Measurements from ENCODE around the gene SLC35B4.

Gene SLC35B4

DNA sequence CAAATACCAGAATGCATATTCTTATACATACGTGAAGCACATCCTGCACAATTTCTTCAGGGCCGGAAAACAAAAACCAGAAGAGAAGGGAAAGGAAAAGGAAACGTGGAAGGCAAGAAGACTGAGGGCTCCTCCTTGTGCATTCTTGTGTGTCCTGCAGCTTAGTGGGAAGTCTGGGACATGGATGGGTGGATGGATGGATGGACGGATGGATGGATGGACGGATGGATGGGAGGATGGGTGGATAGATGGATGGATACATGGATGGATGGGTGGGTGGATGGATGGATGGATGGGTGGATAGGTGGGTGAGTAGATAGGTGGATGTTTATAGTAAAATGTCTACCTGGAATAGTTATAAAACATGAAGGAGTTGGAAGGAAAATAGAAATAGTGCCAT is 30.8 kb upstream of the SLC35B4 start:
- no peak for TF ChIP-seq GATA2 (IDR thresholded peaks at IDR 0.05; ENCODE audit: low read depth, low read length)
- TF ChIP-seq GATA3 (IDR thresholded peaks at IDR 0.05; ENCODE audit: low read depth, low read length): no peak

DNA sequence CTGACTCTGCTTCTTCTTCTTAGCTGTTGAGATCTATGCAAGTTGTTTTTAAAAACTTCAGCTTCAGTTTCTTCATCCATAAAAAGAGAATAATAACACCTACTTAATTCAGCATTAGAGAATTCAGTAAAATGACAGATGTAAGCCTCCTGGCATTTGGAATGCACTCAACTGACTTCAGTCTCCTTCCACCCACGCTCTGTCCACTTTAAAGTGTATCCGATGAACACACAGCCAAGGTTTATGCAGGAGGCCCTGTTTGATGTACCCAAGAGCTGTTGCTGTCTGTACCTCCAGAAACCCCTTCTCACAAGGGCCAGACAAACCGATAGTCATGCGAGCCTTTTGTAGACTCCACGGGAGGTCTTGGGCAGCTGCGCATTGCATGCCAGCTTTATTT is 27.1 kb upstream of the SLC35B4 start:
- no peak for TF ChIP-seq GATA2 (IDR thresholded peaks at IDR 0.05; ENCODE audit: low read depth, low read length)
- TF ChIP-seq GATA3 (IDR thresholded peaks at IDR 0.05; ENCODE audit: low read depth, low read length): no peak

DNA sequence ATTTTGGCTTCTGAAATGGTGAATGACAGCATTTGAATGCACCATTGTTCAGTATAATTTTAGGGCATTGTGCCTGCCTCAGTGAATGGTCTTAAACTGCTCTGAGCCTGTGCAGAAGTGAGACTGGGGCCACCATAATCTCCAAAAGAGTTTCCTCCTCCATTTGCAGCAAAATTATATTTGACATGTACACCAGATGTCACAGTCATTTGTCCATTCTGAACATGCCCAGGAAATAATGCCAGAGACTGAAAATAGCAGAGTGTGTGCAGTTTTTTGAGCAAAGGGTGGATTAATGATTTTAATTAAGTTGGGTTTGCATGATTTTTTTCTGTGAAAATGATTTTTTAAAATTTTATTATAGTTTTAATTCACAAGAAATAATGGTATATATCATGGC is 26.4 kb upstream of the SLC35B4 start:
- TF ChIP-seq GATA2 (IDR thresholded peaks at IDR 0.05; ENCODE audit: low read depth, low read length) (no peak), GATA3 (IDR thresholded peaks at IDR 0.05; ENCODE audit: low read depth, low read length) (no peak)

DNA sequence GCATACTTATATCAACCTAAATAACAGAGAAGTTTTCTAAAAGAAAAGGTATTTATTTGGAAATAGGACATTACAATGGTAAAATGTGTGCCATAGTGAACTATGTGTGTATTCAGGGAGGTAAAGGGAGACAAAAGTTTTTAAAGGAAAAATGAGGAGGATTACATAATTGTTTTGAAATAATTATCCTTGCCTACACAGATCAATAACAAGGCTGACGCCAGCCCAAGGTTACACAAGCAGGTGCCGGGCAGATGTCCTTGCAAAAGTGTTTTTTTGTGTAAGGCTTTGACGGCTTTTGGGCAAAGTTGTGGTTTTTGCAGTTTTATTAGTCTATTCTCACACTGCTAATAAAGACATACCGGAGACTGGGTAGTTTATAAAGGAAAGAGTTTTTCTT is 22.7 kb upstream of the SLC35B4 start:
- TF ChIP-seq GATA2 (IDR thresholded peaks at IDR 0.05; ENCODE audit: low read depth, low read length) (no peak), GATA3 (IDR thresholded peaks at IDR 0.05; ENCODE audit: low read depth, low read length) (no peak)

DNA sequence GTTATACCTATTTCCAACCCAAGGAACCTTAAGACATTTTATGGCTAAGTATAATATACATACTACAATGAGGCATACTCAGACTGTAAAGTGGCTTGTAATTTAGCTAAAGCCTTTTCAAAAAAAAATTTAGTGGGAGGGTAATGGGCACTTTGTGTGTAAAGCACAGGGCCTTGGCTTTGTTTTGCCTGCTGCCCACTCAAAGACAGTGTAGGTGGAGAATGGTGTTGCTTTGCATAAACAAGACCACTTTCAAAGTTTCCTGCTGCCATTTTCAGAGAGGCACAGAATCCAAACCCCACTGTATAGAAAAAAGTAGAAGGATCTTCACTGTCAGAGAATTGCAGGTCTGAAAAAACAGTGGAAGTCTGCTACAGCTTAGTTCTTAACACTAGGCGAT is 21.2 kb upstream of the SLC35B4 start:
- TF ChIP-seq GATA3 (IDR thresholded peaks at IDR 0.05; ENCODE audit: low read depth, low read length): no peak
- no peak for TF ChIP-seq GATA2 (IDR thresholded peaks at IDR 0.05; ENCODE audit: low read depth, low read length)

DNA sequence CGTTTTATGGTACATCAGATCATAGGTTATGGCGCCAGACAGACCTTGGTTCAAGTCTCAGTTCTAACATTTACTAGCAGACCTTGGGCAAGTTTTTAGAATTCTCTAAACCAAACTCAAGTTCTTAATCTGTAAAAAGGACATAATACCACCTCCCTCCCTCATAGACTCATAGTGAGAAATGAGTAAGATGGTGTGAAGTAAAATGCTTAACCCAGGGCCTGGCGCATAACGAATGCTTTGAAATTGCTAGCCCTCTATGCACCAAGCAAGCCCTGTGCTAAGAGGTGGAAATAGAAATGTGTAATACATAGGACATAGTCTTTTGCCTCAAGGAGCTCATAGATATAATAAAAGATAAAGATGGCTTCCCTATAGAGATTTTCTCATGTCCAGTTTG is 17.7 kb upstream of the SLC35B4 start:
- TF ChIP-seq GATA3 (IDR thresholded peaks at IDR 0.05; ENCODE audit: low read depth, low read length) (no peak), GATA2 (IDR thresholded peaks at IDR 0.05; ENCODE audit: low read depth, low read length) (no peak)

DNA sequence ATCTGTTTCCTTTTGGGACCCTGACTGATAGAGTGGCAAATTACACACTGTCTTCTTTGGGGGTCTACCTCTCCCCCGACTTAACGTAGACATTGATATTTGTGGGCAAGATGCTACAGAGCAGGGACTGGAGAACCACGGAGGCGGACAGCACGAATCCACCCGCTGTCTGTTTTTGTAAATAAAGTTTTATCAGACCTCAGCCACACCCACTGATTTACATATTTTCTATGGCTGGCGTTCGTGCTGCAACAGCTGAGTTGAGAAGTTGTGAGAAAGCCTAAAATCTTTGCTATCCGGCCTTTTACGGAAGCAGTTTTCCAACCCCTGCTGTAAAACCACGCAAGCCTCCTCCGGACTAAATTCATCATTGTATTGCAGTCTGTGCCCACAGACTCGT is 17.2 kb upstream of the SLC35B4 start:
- no peak for TF ChIP-seq GATA3 (IDR thresholded peaks at IDR 0.05; ENCODE audit: low read depth, low read length)
- no peak for TF ChIP-seq GATA2 (IDR thresholded peaks at IDR 0.05; ENCODE audit: low read depth, low read length)

DNA sequence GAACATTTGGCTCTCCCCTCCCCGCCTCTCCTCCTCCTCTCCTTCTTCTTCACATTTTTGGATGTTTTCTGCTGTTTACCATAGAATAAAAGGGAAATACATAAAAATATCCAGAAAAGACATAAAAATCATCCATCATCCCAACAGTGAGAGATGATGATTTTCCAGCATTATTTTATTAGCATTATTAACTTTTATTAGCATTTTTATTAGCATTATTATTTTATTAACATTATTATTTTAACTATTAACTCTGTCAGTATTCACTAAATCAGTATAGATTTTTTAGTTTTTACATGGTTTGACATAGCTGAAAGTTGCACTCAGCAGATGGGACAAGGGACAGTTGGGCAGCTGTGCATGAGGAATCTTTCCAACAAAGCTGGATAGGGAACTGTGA is 16.2 kb upstream of the SLC35B4 start:
- TF ChIP-seq GATA2 (IDR thresholded peaks at IDR 0.05; ENCODE audit: low read depth, low read length) (no peak), GATA3 (IDR thresholded peaks at IDR 0.05; ENCODE audit: low read depth, low read length) (no peak)

DNA sequence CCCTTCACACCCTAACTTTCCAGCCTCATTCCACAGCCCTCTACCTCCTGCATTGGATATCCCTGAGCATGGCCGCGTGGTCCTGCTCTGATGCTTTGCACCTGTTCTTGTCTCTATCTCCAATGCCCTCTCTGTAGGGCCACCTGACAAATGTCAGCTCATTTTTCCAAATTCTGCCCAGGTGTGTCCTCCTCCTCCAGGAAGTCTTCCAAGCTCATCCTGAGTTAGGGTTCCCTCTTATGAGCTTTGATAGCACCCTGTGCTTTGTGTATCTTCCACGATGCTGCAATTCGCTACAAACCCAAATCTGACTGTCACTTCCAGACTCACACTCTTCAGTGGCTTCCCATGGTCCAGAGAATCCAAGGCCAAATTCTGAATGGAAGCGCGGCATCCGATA is 14.7 kb upstream of the SLC35B4 start:
- no peak for TF ChIP-seq GATA3 (IDR thresholded peaks at IDR 0.05; ENCODE audit: low read depth, low read length)

DNA sequence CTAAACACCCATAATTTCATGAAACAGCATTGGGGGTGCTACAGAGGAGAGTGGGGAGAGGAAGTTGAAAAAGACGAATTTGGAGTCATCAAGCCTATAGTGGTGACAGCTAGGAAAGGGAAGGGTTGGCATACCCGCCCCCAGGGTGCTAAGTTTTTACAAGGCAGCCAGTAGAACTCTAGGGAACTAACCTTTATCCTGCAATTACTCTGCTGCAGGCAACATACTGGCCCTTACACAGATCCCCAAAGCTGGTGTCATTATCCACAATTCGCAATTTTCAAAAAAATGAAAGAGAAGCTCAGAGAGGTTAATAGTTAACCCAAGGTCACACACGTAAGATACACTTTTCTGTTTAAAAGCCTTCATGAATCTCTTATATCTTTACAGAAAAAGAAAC is 14.2 kb upstream of the SLC35B4 start:
- no peak for TF ChIP-seq GATA2 (IDR thresholded peaks at IDR 0.05; ENCODE audit: low read depth, low read length)
- TF ChIP-seq GATA3 (IDR thresholded peaks at IDR 0.05; ENCODE audit: low read depth, low read length): no peak

DNA sequence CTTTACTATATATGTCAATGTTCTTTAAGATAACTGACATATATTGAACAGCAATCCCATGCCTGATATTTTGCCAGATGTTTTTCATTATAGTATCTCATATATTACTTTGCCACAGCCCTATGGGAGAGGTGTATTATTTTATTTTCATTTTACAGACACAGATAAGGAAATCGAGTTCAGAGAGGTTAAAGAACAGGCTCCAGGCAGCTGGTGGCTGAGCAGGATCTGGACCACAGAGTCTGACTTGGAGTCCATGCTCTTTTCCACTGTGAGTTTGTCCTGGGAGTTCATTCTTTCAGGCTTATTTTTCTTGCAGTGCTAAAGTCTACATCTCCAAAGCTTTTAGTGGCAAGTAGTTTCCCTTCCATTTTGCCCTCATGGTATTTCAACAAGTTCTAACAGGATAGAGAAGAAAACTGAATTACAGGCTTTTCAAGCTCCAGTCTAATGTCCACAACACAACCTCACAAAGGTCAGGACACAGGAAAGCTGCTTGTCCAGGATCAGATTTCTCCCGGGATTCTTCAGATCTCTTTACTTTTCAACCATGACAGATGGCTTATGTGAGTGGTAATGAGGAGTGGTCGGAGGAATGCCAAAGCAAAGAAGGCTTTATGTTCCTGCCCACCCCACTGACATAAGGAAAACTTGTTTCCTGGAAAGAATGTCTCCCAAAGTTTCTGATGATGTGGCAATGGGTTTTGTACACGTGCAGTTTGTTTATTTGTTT is 13.1 kb upstream of the SLC35B4 start:
- TF ChIP-seq GATA3 (IDR thresholded peaks at IDR 0.05; ENCODE audit: low read depth, low read length): no peak

DNA sequence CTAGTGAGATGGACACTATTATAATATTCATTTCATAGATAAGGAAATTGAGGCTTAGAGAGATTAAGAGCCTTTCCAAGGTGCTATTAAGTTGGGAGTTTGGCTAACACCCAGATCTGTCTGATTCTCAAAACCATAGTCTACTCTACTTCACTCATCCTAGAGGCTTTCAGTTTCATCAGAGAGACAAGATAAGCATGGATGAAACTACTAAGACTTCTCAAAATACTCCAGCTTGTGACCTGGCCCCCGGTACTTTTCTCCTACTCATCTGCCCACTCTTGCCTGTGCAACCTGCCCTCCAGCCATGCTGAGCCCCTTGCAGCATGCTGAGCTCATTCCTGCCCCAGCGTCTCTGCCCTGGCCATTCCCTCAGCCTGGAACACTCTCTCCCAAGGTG is 12.2 kb upstream of the SLC35B4 start:
- TF ChIP-seq GATA3 (IDR thresholded peaks at IDR 0.05; ENCODE audit: low read depth, low read length): no peak
- no peak for TF ChIP-seq GATA2 (IDR thresholded peaks at IDR 0.05; ENCODE audit: low read depth, low read length)

DNA sequence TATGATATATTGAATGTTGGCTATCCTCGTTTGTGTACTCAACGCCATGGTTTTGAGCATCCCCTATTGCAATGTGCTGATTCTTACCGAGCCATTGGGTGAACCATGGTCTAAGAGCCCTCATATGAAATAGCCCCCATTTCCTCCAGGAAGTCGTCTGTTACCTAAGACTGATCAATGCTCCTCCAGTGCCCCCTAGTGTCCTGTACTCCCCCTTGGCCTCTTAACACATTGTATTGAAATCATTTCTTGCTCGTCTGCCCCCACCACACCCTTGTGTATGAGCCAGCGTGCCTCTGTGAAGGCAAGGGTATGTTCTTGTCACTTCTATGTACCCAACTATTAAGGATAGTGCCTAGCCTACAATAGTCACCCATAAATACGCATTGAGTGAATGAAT is 11.2 kb upstream of the SLC35B4 start:
- TF ChIP-seq GATA3 (IDR thresholded peaks at IDR 0.05; ENCODE audit: low read depth, low read length) (no peak), GATA2 (IDR thresholded peaks at IDR 0.05; ENCODE audit: low read depth, low read length) (no peak)

DNA sequence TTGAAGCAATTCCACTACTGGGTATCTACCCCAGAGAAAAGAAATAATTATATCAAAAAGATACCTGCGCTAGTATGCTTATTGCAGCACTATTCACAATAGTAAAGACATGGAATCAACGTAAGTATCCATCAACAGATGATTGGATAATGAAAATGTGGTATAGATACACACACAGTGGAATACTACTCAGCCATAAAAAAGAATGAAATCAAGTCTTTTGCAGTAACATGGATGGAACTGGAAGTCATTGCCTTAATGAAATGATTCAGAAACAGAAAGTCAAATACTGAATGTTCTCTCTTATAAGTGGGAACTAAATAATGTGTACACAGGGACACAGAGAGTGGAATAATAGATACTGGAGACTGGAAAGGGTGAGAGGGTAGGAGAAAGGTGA is 7.4 kb upstream of the SLC35B4 start:
- TF ChIP-seq GATA3 (IDR thresholded peaks at IDR 0.05; ENCODE audit: low read depth, low read length) (no peak), GATA2 (IDR thresholded peaks at IDR 0.05; ENCODE audit: low read depth, low read length) (no peak)

DNA sequence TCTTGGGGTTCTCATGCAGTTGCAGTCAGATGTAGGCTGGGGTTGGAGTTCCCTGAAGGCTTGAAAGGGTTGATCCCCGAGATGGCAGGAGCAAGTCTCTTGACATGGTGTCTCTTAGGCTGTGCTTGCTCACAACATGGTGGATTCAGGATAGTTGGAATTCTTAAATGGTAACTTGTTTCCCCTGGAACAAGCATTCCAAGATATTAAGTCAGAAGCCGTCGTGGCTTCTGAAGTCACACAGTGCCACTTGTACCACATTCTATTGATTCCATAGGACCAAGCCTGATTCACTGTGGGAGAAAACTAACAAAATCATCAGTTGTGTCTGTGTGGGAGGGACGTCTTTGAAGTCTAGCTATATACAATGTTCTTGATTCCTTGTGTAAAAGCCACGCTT is 3.5 kb upstream of the SLC35B4 start:
- no peak for TF ChIP-seq GATA2 (IDR thresholded peaks at IDR 0.05; ENCODE audit: low read depth, low read length)
- no peak for TF ChIP-seq GATA3 (IDR thresholded peaks at IDR 0.05; ENCODE audit: low read depth, low read length)

DNA sequence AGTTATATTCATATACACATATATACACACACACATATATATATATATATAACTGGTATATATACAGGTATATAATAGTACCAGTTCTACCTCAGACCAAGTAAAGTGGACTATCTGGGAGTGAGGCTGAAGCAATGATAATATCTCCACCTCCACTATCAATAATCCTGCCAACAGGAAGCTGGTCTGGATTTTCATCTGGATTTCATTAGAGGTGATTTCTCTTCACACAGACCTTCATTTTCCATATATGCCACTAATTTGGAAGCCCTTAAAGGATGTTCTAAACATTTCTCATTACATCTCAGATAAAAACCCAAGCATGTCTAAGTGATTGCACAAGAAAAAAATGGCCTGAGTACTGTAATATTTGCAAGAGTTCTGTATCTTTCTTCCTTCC is 1.7 kb upstream of the SLC35B4 start:
- peak; percentile 67 for TF ChIP-seq GATA3 (IDR thresholded peaks at IDR 0.05; ENCODE audit: low read depth, low read length)
- peak; percentile 73 for TF ChIP-seq GATA2 (IDR thresholded peaks at IDR 0.05; ENCODE audit: low read depth, low read length)
